GM18951 (cell line): ENCODE measurements around the gene TTC23.
"Not testable (repeated sequence)": the region's sequence is repeated elsewhere in the genome, so short reads cannot be mapped to it uniquely, and the experiment has no call there.

Source experiments
- POLR2A ChIP-seq: IDR thresholded peaks from 4 replicates; pipeline ENCODE4 v1.6.1; 2011; ENCODE audit warnings: mild to moderate bottlenecking; ENCODE audit not compliant: insufficient read length, insufficient read depth; ENCODE audit errors: extremely low read depth
- in situ Hi-C: fragments of 300-500 bp; cut with MboI; formaldehyde crosslinking; loops from one replicate; pipeline ENCODE4 v1.12.0; 2022; ENCODE audit warnings: low sequenced_read_pairs, mixed read lengths, inconsistent platforms; ENCODE audit not compliant: unreplicated experiment

The TTC23 gene

GRCh38 chr15:99207672-99208071, 41.7 kb downstream of the TTC23 start:
- in situ Hi-C loops, result no loop called here
- no peak for TF ChIP-seq POLR2A

- in situ Hi-C loops, result no loop called here
- TF ChIP-seq POLR2A, result no peak
These were observed 47.2 kb downstream of the TTC23 start for GRCh38 chr15:99202176-99202552.

- no peak for TF ChIP-seq POLR2A
These were observed 47.8 kb downstream of the TTC23 start for GRCh38 chr15:99201408-99202175.

GRCh38 chr15:99197856-99198255, 51.5 kb downstream of the TTC23 start:
- in situ Hi-C loops, result no loop called here
- TF ChIP-seq POLR2A, result no peak

More at GRCh38 chr15:99201408-99202175, 47.8 kb downstream of the TTC23 start:
- in situ Hi-C loops, result no loop called here

- in situ Hi-C loops, result not testable (repeated sequence)
These were observed 57.2 kb downstream of the TTC23 start for GRCh38 chr15:99192181-99192580.

- no peak for TF ChIP-seq POLR2A
- in situ Hi-C loops, result no loop called here
These were observed 61.4 kb downstream of the TTC23 start for GRCh38 chr15:99187936-99188335.

GRCh38 chr15:99185414-99186130, 63.8 kb downstream of the TTC23 start:
- in situ Hi-C loops, result no loop called here
- no peak for TF ChIP-seq POLR2A

- no peak for TF ChIP-seq POLR2A
- in situ Hi-C loops, result no loop called here
These were observed 66.6 kb downstream of the TTC23 start for GRCh38 chr15:99182791-99183190.

- TF ChIP-seq POLR2A, result no peak
- in situ Hi-C loops, result no loop called here
These were observed 67.8 kb downstream of the TTC23 start for GRCh38 chr15:99181545-99181971.

GRCh38 chr15:99180964-99181306, 68.4 kb downstream of the TTC23 start:
- in situ Hi-C loops, result no loop called here
- TF ChIP-seq POLR2A, result no peak

GRCh38 chr15:99180086-99180963, 69.1 kb downstream of the TTC23 start:
- in situ Hi-C loops, result no loop called here
- no peak for TF ChIP-seq POLR2A

GRCh38 chr15:99177679-99178078, 71.7 kb downstream of the TTC23 start:
- in situ Hi-C loops, result no loop called here
- TF ChIP-seq POLR2A, result no peak

GRCh38 chr15:99176757-99177156, 72.6 kb downstream of the TTC23 start:
- in situ Hi-C loops, result no loop called here
- no peak for TF ChIP-seq POLR2A
